Keratinocyte (primary cell): ENCODE results near the gene SHC3. TPM values are rescaled to one million over a fixed set of nuclear protein-coding genes. Genes with fewer than 3 reads are reported as not detected.

Source experiments
- DNase-seq: peaks from one replicate; pipeline ENCODE4 v3.0.0-alpha.2; 2011; ENCODE audit warnings: low read depth, missing footprints, low spot score
- FAIRE-seq: peaks from 2 replicates; lab custom pipeline; 2011; peaks lifted over from hg19 to GRCh38; lab: Jason Lieb, UNC
- H2AFZ ChIP-seq: 2 replicates; pipeline ENCODE4 v1.6.0; 2012; ENCODE audit warnings: low read length, control low read depth, inconsistent platforms; ENCODE audit not compliant: control insufficient read depth
- H3K27ac ChIP-seq: 2 replicates; pipeline ENCODE4 v1.5.1; 2011; ENCODE audit warnings: low read length; ENCODE audit not compliant: control insufficient read depth, insufficient read depth
- H3K27me3 ChIP-seq: 3 replicates; pipeline ENCODE4 v1.6.0; 2011; ENCODE audit warnings: low read length; ENCODE audit not compliant: control insufficient read depth, insufficient read depth; ENCODE audit errors: extremely low read depth
- H3K36me3 ChIP-seq, 2 experiments: 2 replicates in 1 of 2; 3 replicates in 1 of 2; pipeline ENCODE4 v1.5.1; 2011; ENCODE audit warnings: low read length in 2 of 2, mild to moderate bottlenecking in 1 of 2; ENCODE audit not compliant: control insufficient read depth in 2 of 2, insufficient read depth in 2 of 2; ENCODE audit errors: extremely low read depth in 1 of 2
- H3K4me1 ChIP-seq: 3 replicates; pipeline ENCODE4 v1.5.1; 2011; ENCODE audit warnings: low read length; ENCODE audit not compliant: control insufficient read depth, insufficient read depth; ENCODE audit errors: extremely low read depth
- H3K4me2 ChIP-seq: 3 replicates; pipeline ENCODE4 v1.6.0; 2011; ENCODE audit warnings: low read depth, low read length; ENCODE audit not compliant: control insufficient read depth, insufficient read depth; ENCODE audit errors: extremely low read depth
- H3K4me3 ChIP-seq, 3 experiments: fragments of 200-600 bp in 1 of 3; sonication (generic) in 1 of 3; 2 replicates in 2 of 3; 3 replicates in 1 of 3; pipeline ENCODE4 v1.5.1; 2011 to 2016; ENCODE audit warnings: low read length in 3 of 3, mild to moderate bottlenecking in 3 of 3, control low read depth in 2 of 3, inconsistent platforms in 1 of 3, low read depth in 1 of 3, mixed read lengths in 1 of 3, mixed run types in 1 of 3, moderate library complexity in 1 of 3; ENCODE audit not compliant: control insufficient read depth in 2 of 3, insufficient read depth in 2 of 3; ENCODE audit errors: extremely low read depth in 1 of 3
- H3K79me2 ChIP-seq: 2 replicates; pipeline ENCODE4 v1.6.0; 2012; ENCODE audit warnings: low read length; ENCODE audit not compliant: control insufficient read depth, insufficient read depth
- H3K9ac ChIP-seq: 3 replicates; pipeline ENCODE4 v1.6.0; 2011; ENCODE audit warnings: low read length; ENCODE audit not compliant: control insufficient read depth, insufficient read depth; ENCODE audit errors: extremely low read depth
- H3K9me1 ChIP-seq: 3 replicates; pipeline ENCODE4 v1.6.0; 2011; ENCODE audit warnings: low read length; ENCODE audit not compliant: control insufficient read depth, insufficient read depth; ENCODE audit errors: extremely low read depth
- H3K9me3 ChIP-seq: 2 replicates; pipeline ENCODE4 v1.5.1; 2012; ENCODE audit warnings: low read depth, low read length; ENCODE audit not compliant: control insufficient read depth
- H4K20me1 ChIP-seq: 3 replicates; pipeline ENCODE4 v1.6.0; 2011; ENCODE audit warnings: low read length; ENCODE audit not compliant: control insufficient read depth, insufficient read depth; ENCODE audit errors: extremely low read depth
- CTCF ChIP-seq, 3 experiments: IDR thresholded peaks in 1 of 3; conservative IDR thresholded peaks in 1 of 3; optimal IDR thresholded peaks in 1 of 3; 2 replicates in 2 of 3; 3 replicates in 1 of 3; pipeline versions ENCODE3 to v1.5.1; 2011; ENCODE audit warnings: low read length in 3 of 3, mild to moderate bottlenecking in 3 of 3, moderate library complexity in 2 of 3, control low read depth in 1 of 3, inconsistent platforms in 1 of 3; ENCODE audit not compliant: insufficient read depth in 2 of 3; ENCODE audit errors: extremely low read depth in 1 of 3
- EZH2 ChIP-seq: IDR thresholded peaks from one replicate; pipeline ENCODE4 v1.6.1; 2012; ENCODE audit warnings: inconsistent platforms, mild to moderate bottlenecking, low read length, moderate library complexity
- dilution Hi-C: fragments of 300-500 bp; cut with MboI; formaldehyde crosslinking; loops from one replicate; pipeline ENCODE4 v1.7.0; 2020; ENCODE audit warnings: low sequenced_read_pairs; ENCODE audit not compliant: extremely low pct_ligation_motif_present
- polyA plus RNA-seq, 5 experiments: library from polyadenylated mRNA; depleted of rRNA in 3 of 5; stranded (reverse) in 3 of 5; stranded (forward) in 1 of 5; unstranded in 1 of 5; fragments of >200 nt; gene quantifications; 1 replicate in 1 of 5; 2 replicates in 3 of 5; 3 replicates in 1 of 5; pipeline versions ENCODE4 v1.2.1 to v1.2.3, GENCODE V29; 2011 to 2012; ENCODE audit warnings: missing spikeins in 2 of 5, low read depth in 1 of 5, low replicate concordance in 1 of 5

SHC3 gene
- polyA plus RNA-seq, 1 donor (not counting 4 experiments of a cell fraction or from before 2014, with no cell fraction given) = 0.03 TPM

- no peak overlapping the region for H3K4me3 ChIP-seq
These were observed 34.4 kb downstream of the SHC3 start for GRCh38 chr9:89144238-89144637.

GRCh38 chr9:89143266-89143665, 35.4 kb downstream of the SHC3 start:
- Histone ChIP-seq H3K4me2 (no peak overlapping the region), H3K4me1 (peaks cover 9% of the 10 kb centered on the region), H2AFZ (no peak overlapping the region), H3K9me3 (no peaks in the 10 kb centered on the region), H3K27ac (no peak overlapping the region), H3K36me3 (no peaks in the 10 kb centered on the region), H3K9ac (no peak overlapping the region), H3K27me3 (no peaks in the 10 kb centered on the region), H3K9me1 (no peaks in the 10 kb centered on the region), H3K4me3 (no peak overlapping the region), H3K79me2 (no peaks in the 10 kb centered on the region), H4K20me1 (no peaks in the 10 kb centered on the region)
- dilution Hi-C loops = no loop called here
- no peak for TF ChIP-seq CTCF (optimal IDR thresholded peaks at IDR 0.05 in 1 of 3, IDR thresholded peaks at IDR 0.05 in 1 of 3, conservative IDR thresholded peaks at IDR 0.05 in 1 of 3; ENCODE audit: extremely low read depth in 1 of 3, insufficient read depth in 2 of 3, low read length in 3 of 3)
- no peak for TF ChIP-seq EZH2
- FAIRE-seq (no peak), DNase-seq (no peak)

More at GRCh38 chr9:89144238-89144637, 34.4 kb downstream of the SHC3 start:
- no peaks in the 10 kb centered on the region for H3K9me3 ChIP-seq
- H3K36me3 ChIP-seq = no peaks in the 10 kb centered on the region
- H4K20me1 ChIP-seq = no peaks in the 10 kb centered on the region
- H3K9ac ChIP-seq = no peak overlapping the region
- no peak overlapping the region for H3K27ac ChIP-seq
- no peaks in the 10 kb centered on the region for H3K9me1 ChIP-seq
- FAIRE-seq (no peak), DNase-seq (no peak)
- H3K27me3 ChIP-seq = no peaks in the 10 kb centered on the region
- no peaks in the 10 kb centered on the region for H3K79me2 ChIP-seq
- H3K4me2 ChIP-seq = no peak overlapping the region
- peaks cover 2% of the 10 kb centered on the region for H3K4me1 ChIP-seq
- dilution Hi-C loops = no loop called here
- H2AFZ ChIP-seq = no peak overlapping the region
- TF ChIP-seq EZH2 = no peak
- TF ChIP-seq CTCF (optimal IDR thresholded peaks at IDR 0.05 in 1 of 3, IDR thresholded peaks at IDR 0.05 in 1 of 3, conservative IDR thresholded peaks at IDR 0.05 in 1 of 3; ENCODE audit: extremely low read depth in 1 of 3, insufficient read depth in 2 of 3, low read length in 3 of 3) = no peak
